Astrocyte (in vitro differentiated cells and primary cell): ENCODE results near the gene CRB3. TPM values are rescaled to one million over a fixed set of nuclear protein-coding genes. Genes with fewer than 3 reads are reported as not detected.

ENCODE experiments used
- DNase-seq: peaks from one replicate; pipeline ENCODE4 v3.0.0-alpha.2; 2010; ENCODE audit warnings: low read depth
- FAIRE-seq: peaks from 2 replicates; lab custom pipeline; 2011; peaks lifted over from hg19 to GRCh38; lab: Jason Lieb, UNC
- H2AFZ ChIP-seq: 2 replicates; pipeline ENCODE4 v1.6.0; 2012; ENCODE audit warnings: low read depth, low read length, inconsistent platforms
- H3K27ac ChIP-seq: 2 replicates; pipeline ENCODE4 v1.5.1; 2011; ENCODE audit warnings: low read depth, low read length, inconsistent platforms
- H3K27me3 ChIP-seq: 2 replicates; pipeline ENCODE4 v1.6.0; 2011; ENCODE audit warnings: low read length, inconsistent platforms; ENCODE audit not compliant: insufficient read depth
- H3K36me3 ChIP-seq: 2 replicates; pipeline ENCODE4 v1.5.1; 2011; ENCODE audit warnings: low read length, inconsistent platforms; ENCODE audit not compliant: insufficient read depth
- H3K4me1 ChIP-seq: 2 replicates; pipeline ENCODE4 v1.5.1; 2011; ENCODE audit warnings: low read length, inconsistent platforms; ENCODE audit not compliant: insufficient read depth
- H3K4me2 ChIP-seq: 2 replicates; pipeline ENCODE4 v1.6.0; 2012; ENCODE audit warnings: low read length, inconsistent platforms
- H3K4me3 ChIP-seq: 2 replicates; pipeline ENCODE4 v1.5.1; 2011; ENCODE audit warnings: low read depth, mild to moderate bottlenecking, low read length, inconsistent platforms; ENCODE audit not compliant: insufficient read depth
- H3K79me2 ChIP-seq: 2 replicates; pipeline ENCODE4 v1.6.0; 2012; ENCODE audit warnings: mild to moderate bottlenecking, low read length, inconsistent platforms; ENCODE audit not compliant: insufficient read depth
- H3K9ac ChIP-seq: 2 replicates; pipeline ENCODE4 v1.6.0; 2012; ENCODE audit warnings: mild to moderate bottlenecking, low read length, inconsistent platforms
- H3K9me3 ChIP-seq: 2 replicates; pipeline ENCODE4 v1.5.1; 2012; ENCODE audit warnings: low read depth, mild to moderate bottlenecking, low read length, inconsistent platforms; ENCODE audit not compliant: insufficient read depth
- H4K20me1 ChIP-seq: 2 replicates; pipeline ENCODE4 v1.6.0; 2012; ENCODE audit warnings: low read length, inconsistent platforms; ENCODE audit not compliant: insufficient read depth
- H3K27ac Mint-ChIP-seq: one replicate; pipeline ENCODE4 v1.8.0; 2021; ENCODE audit warnings: mild to moderate bottlenecking, mixed read lengths; ENCODE audit not compliant: unreplicated experiment
- H3K27me3 Mint-ChIP-seq: one replicate; pipeline ENCODE4 v1.8.0; 2021; ENCODE audit warnings: low read depth, mixed read lengths; ENCODE audit not compliant: unreplicated experiment
- H3K36me3 Mint-ChIP-seq: one replicate; pipeline ENCODE4 v1.8.0; 2021; ENCODE audit warnings: low read depth, mixed read lengths; ENCODE audit not compliant: unreplicated experiment
- H3K4me1 Mint-ChIP-seq: one replicate; pipeline ENCODE4 v1.8.0; 2021; ENCODE audit warnings: low read depth, mixed read lengths; ENCODE audit not compliant: unreplicated experiment
- H3K4me3 Mint-ChIP-seq: one replicate; pipeline ENCODE4 v1.8.0; 2021; ENCODE audit warnings: mild to moderate bottlenecking, moderate library complexity, mixed read lengths; ENCODE audit not compliant: unreplicated experiment
- H3K9me3 Mint-ChIP-seq: one replicate; pipeline ENCODE4 v1.8.0; 2021; ENCODE audit warnings: mild to moderate bottlenecking, mixed read lengths; ENCODE audit not compliant: unreplicated experiment
- EZH2 ChIP-seq: IDR thresholded peaks from 2 replicates; pipeline ENCODE4 v1.6.1; 2012; ENCODE audit warnings: mild to moderate bottlenecking, low read length, inconsistent platforms; ENCODE audit not compliant: insufficient read depth
- total RNA-seq: library from RNA; stranded (reverse); gene quantifications from 2 replicates; pipeline ENCODE4 v1.2.1, GENCODE V29; 2021
- TF ChIP-seq, protein P1 (sequence below): IDR thresholded peaks from 2 replicates; pipeline ENCODE4 v1.5.1; 2011; ENCODE audit warnings: low read depth, mild to moderate bottlenecking, inconsistent platforms, low read length, moderate library complexity; ENCODE audit not compliant: insufficient read depth

CRB3 gene
- total RNA-seq, 1 donor from 2014 or later: 1.6 TPM

DNA sequence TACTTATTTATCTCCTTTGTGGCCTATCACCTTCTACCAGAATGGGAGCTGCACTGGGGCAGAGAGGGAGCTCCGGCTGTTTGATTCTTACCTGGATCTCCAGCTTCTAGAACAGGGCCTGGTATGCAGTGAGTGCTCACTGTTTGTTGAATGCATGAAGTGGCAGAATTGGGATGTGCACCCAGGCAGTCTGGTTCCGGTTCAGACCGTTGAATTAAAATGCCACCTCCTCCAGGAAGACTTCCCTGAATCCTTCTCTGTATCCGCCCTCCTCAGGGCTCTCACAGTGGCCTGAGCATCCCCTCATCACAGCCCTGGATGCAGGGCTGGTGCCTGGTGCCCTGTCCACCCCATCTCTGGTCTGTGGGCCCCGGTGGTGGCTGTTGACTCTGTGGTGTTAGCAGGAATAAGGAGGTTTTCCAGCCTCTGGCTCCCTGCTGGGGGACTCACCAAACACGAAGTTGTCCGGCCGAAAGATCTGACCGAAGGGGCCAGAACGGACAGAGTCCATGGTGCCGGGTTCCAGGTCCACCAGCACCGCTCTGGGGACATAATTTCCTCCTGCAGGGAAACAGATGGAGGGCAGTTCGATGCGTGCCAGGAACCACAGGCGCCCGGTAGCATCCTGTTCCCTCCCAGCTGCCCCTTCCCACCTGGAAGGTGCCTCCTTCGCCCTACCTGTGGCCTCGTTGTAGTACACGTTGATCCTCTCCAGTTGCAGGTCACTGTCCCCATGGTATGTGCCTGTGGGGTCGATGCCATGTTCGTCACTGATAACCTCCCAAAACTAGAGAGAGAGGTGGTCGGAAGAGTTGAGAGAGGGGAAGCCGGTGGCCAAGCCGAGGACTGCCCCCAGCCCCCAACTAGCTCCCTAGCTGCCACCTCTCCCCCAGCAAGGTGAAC is 37.0 kb downstream of the CRB3 start:
- H3K9me3 ChIP-seq: no peaks in the 10 kb centered on the region
- peaks cover 25% of the 10 kb centered on the region for H3K27me3 Mint-ChIP-seq
- peaks cover 16% of the 10 kb centered on the region for H3K27me3 ChIP-seq
- no peaks in the 10 kb centered on the region for H3K79me2 ChIP-seq
- H3K36me3 ChIP-seq: no peaks in the 10 kb centered on the region
- no peak overlapping the region for H3K4me2 ChIP-seq
- H3K27ac Mint-ChIP-seq: no peak overlapping the region
- no peak for DNase-seq
- no peak overlapping the region for H2AFZ ChIP-seq
- TF ChIP-seq, protein P1, sequence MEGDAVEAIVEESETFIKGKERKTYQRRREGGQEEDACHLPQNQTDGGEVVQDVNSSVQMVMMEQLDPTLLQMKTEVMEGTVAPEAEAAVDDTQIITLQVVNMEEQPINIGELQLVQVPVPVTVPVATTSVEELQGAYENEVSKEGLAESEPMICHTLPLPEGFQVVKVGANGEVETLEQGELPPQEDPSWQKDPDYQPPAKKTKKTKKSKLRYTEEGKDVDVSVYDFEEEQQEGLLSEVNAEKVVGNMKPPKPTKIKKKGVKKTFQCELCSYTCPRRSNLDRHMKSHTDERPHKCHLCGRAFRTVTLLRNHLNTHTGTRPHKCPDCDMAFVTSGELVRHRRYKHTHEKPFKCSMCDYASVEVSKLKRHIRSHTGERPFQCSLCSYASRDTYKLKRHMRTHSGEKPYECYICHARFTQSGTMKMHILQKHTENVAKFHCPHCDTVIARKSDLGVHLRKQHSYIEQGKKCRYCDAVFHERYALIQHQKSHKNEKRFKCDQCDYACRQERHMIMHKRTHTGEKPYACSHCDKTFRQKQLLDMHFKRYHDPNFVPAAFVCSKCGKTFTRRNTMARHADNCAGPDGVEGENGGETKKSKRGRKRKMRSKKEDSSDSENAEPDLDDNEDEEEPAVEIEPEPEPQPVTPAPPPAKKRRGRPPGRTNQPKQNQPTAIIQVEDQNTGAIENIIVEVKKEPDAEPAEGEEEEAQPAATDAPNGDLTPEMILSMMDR: no peak
- TF ChIP-seq EZH2: no peak
- no peak for FAIRE-seq
- H3K4me3 ChIP-seq: no peak overlapping the region
- H3K4me1 Mint-ChIP-seq: no peaks in the 10 kb centered on the region
- no peak overlapping the region for H3K9ac ChIP-seq
- peak overlapping the region; percentile 62 for H3K4me3 Mint-ChIP-seq
- H3K36me3 Mint-ChIP-seq: no peaks in the 10 kb centered on the region
- no peak overlapping the region for H3K27ac ChIP-seq
- no peaks in the 10 kb centered on the region for H4K20me1 ChIP-seq
- peaks cover 2% of the 10 kb centered on the region for H3K9me3 Mint-ChIP-seq
- no peaks in the 10 kb centered on the region for H3K4me1 ChIP-seq

- Histone ChIP-seq H4K20me1 (no peaks in the 10 kb centered on the region), H3K9ac (no peak within 1 kb of the TSS), H3K27ac (no peak within 1 kb of the TSS), H3K36me3 (no peaks in the 10 kb centered on the region), H3K4me3 (no peak within 1 kb of the TSS), H3K4me1 (no peaks in the 10 kb centered on the region), H3K4me2 (peak within 1 kb of the TSS; percentile 39), H2AFZ (no peak within 1 kb of the TSS), H3K9me3 (no peaks in the 10 kb centered on the region), H3K79me2 (no peaks in the 10 kb centered on the region), H3K27me3 (peaks cover 16% of the 10 kb centered on the region)
- peak; percentile 81 for TF ChIP-seq EZH2
- TF ChIP-seq, protein P1: no peak
- peaks cover 25% of the 10 kb centered on the region for H3K27me3 Mint-ChIP-seq
- H3K27ac Mint-ChIP-seq: no peak within 1 kb of the TSS
- no peaks in the 10 kb centered on the region for H3K4me1 Mint-ChIP-seq
- H3K9me3 Mint-ChIP-seq: peaks cover 2% of the 10 kb centered on the region
- FAIRE-seq (no peak), DNase-seq (no peak)
- H3K4me3 Mint-ChIP-seq: peak within 1 kb of the TSS; percentile 62
- no peaks in the 10 kb centered on the region for H3K36me3 Mint-ChIP-seq
These were observed 37.9 kb downstream of the CRB3 start, which contains the start of gene TUBB4A for GRCh38 chr19:6501740-6502648. Gene TUBB4A, minus strand, starts transcription at chr19:6502309. Its CDS starts 97 bp downstream, at chr19:6502212.
